ENCODE measurements around the gene FGF10.

The FGF10 gene

DNA sequence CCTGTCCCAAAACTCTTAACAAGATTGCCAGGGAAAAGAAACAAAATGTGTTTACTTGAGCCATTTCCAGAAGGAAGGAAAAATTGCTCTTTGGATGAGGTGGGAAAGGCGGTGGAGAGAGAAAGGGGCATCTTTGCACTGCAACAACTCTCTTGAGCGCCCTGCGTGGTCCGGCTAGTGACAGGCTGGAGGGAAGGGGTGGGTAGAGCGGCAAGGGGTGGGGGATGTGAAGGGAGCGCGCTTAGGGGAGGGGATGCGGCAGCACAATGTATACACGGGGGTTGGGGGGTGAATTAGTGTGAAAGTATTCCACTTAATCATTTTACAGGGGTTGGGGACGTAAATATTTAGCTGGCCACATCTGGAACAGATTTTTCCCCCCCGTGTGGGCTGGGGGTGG is 1.3 kb downstream of the FGF10 start:
- peaks cover 5% of the 10 kb centered on the region for H3K27me3 ChIP-seq (replicated peaks; ENCODE audit: control insufficient read depth, insufficient read depth, low read length, poor library complexity, severe bottlenecking)
- no peak overlapping the region for H3K27ac ChIP-seq (ENCODE audit: insufficient read depth, low read length, poor library complexity, severe bottlenecking)
- no peaks in the 10 kb centered on the region for H3K4me1 ChIP-seq (ENCODE audit: control insufficient read depth, insufficient read depth, low read length, poor library complexity, severe bottlenecking)
- no peaks in the 10 kb centered on the region for H3K9me3 ChIP-seq (ENCODE audit: control insufficient read depth, low read length)
- H3K4me3 ChIP-seq (ENCODE audit: insufficient read depth, low read depth, low read length, poor library complexity, severe bottlenecking), result no peak overlapping the region
- DNase-seq, result no peak
- no peaks in the 10 kb centered on the region for H3K36me3 ChIP-seq (ENCODE audit: control insufficient read depth, insufficient read depth, low read length)

DNA sequence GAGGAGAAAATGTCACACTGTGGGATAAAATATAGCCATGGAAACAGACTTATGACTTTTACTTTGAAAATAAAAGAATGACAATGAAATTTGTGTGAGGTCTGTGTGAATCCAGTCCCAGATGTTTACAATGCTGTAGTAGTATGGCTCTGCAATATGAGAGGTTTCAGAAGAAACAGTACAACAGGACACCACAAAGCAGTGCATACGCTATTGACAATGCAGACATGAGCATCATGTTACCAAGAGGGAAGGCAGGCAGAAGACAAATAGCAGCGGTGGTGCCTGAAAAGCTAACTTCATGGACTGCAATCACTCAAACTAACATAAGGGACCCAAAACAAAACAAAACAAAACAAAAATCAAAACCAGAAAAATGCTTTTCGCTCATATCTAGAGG is 1.8 kb downstream of the FGF10 start:
- DNase-seq, result no peak
- Histone ChIP-seq H3K27me3 (replicated peaks; ENCODE audit: control insufficient read depth, insufficient read depth, low read length, poor library complexity, severe bottlenecking) (peaks cover 5% of the 10 kb centered on the region), H3K4me3 (ENCODE audit: insufficient read depth, low read depth, low read length, poor library complexity, severe bottlenecking) (no peak overlapping the region), H3K27ac (ENCODE audit: insufficient read depth, low read length, poor library complexity, severe bottlenecking) (no peak overlapping the region), H3K36me3 (ENCODE audit: control insufficient read depth, insufficient read depth, low read length) (no peaks in the 10 kb centered on the region), H3K9me3 (ENCODE audit: control insufficient read depth, low read length) (no peaks in the 10 kb centered on the region), H3K4me1 (ENCODE audit: control insufficient read depth, insufficient read depth, low read length, poor library complexity, severe bottlenecking) (no peaks in the 10 kb centered on the region)

GRCh38 chr5:44385291-44385900 is 3.8 kb downstream of the FGF10 start:
- H3K27me3 ChIP-seq (replicated peaks; ENCODE audit: control insufficient read depth, insufficient read depth, low read length, poor library complexity, severe bottlenecking), result peaks cover 5% of the 10 kb centered on the region
- H3K4me3 ChIP-seq (ENCODE audit: insufficient read depth, low read depth, low read length, poor library complexity, severe bottlenecking), result no peak overlapping the region
- no peaks in the 10 kb centered on the region for H3K4me1 ChIP-seq (ENCODE audit: control insufficient read depth, insufficient read depth, low read length, poor library complexity, severe bottlenecking)
- H3K9me3 ChIP-seq (ENCODE audit: control insufficient read depth, low read length), result no peaks in the 10 kb centered on the region
- no peaks in the 10 kb centered on the region for H3K36me3 ChIP-seq (ENCODE audit: control insufficient read depth, insufficient read depth, low read length)
- no peak overlapping the region for H3K27ac ChIP-seq (ENCODE audit: insufficient read depth, low read length, poor library complexity, severe bottlenecking)
- DNase-seq, result no peak

- Histone ChIP-seq H3K4me1 (ENCODE audit: control insufficient read depth, insufficient read depth, low read length, poor library complexity, severe bottlenecking) (no peaks in the 10 kb centered on the region), H3K36me3 (ENCODE audit: control insufficient read depth, insufficient read depth, low read length) (no peaks in the 10 kb centered on the region), H3K27me3 (replicated peaks; ENCODE audit: control insufficient read depth, insufficient read depth, low read length, poor library complexity, severe bottlenecking) (peaks cover 5% of the 10 kb centered on the region), H3K9me3 (ENCODE audit: control insufficient read depth, low read length) (no peaks in the 10 kb centered on the region), H3K4me3 (ENCODE audit: insufficient read depth, low read depth, low read length, poor library complexity, severe bottlenecking) (no peak overlapping the region), H3K27ac (ENCODE audit: insufficient read depth, low read length, poor library complexity, severe bottlenecking) (no peak overlapping the region)
- DNase-seq, result no peak
Measured at GRCh38 chr5:44384816-44385215, 4.4 kb downstream of the FGF10 start.

DNA sequence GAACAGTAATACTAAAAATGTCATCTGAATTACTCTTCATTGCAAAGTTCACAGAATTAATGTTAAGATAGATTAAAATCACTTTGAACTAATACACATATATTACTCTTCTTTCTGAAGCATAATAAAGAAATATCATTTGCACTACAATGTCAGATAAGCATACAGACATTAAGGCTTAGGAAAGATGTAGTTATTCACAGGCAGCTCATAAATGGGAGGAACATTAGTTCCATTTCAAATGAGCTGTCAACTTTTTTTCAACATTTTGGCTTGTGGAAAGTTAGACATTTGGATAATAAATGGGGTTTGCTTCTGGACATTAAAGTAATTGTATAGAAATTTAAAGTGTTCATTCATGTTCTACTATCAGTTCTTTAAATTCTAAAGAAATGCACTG is 6.3 kb downstream of the FGF10 start:
- H3K27me3 ChIP-seq (replicated peaks; ENCODE audit: control insufficient read depth, insufficient read depth, low read length, poor library complexity, severe bottlenecking), result peaks cover 5% of the 10 kb centered on the region
- no peaks in the 10 kb centered on the region for H3K36me3 ChIP-seq (ENCODE audit: control insufficient read depth, insufficient read depth, low read length)
- no peaks in the 10 kb centered on the region for H3K4me1 ChIP-seq (ENCODE audit: control insufficient read depth, insufficient read depth, low read length, poor library complexity, severe bottlenecking)
- DNase-seq, result no peak
- no peaks in the 10 kb centered on the region for H3K9me3 ChIP-seq (ENCODE audit: control insufficient read depth, low read length)
- H3K27ac ChIP-seq (ENCODE audit: insufficient read depth, low read length, poor library complexity, severe bottlenecking), result no peak overlapping the region
- no peak overlapping the region for H3K4me3 ChIP-seq (ENCODE audit: insufficient read depth, low read depth, low read length, poor library complexity, severe bottlenecking)

GRCh38 chr5:44377057-44377456 is 12.2 kb downstream of the FGF10 start:
- H3K27ac ChIP-seq (ENCODE audit: insufficient read depth, low read length, poor library complexity, severe bottlenecking), result no peak overlapping the region
- no peak overlapping the region for H3K4me3 ChIP-seq (ENCODE audit: insufficient read depth, low read depth, low read length, poor library complexity, severe bottlenecking)
- H3K4me1 ChIP-seq (ENCODE audit: control insufficient read depth, insufficient read depth, low read length, poor library complexity, severe bottlenecking), result no peaks in the 10 kb centered on the region
- DNase-seq, result no peak
- no peaks in the 10 kb centered on the region for H3K27me3 ChIP-seq (replicated peaks; ENCODE audit: control insufficient read depth, insufficient read depth, low read length, poor library complexity, severe bottlenecking)
- H3K9me3 ChIP-seq (ENCODE audit: control insufficient read depth, low read length), result no peaks in the 10 kb centered on the region
- H3K36me3 ChIP-seq (ENCODE audit: control insufficient read depth, insufficient read depth, low read length), result no peaks in the 10 kb centered on the region

- no peaks in the 10 kb centered on the region for H3K9me3 ChIP-seq (ENCODE audit: control insufficient read depth, low read length)
- no peak overlapping the region for H3K27ac ChIP-seq (ENCODE audit: insufficient read depth, low read length, poor library complexity, severe bottlenecking)
- no peaks in the 10 kb centered on the region for H3K27me3 ChIP-seq (replicated peaks; ENCODE audit: control insufficient read depth, insufficient read depth, low read length, poor library complexity, severe bottlenecking)
- H3K4me1 ChIP-seq (ENCODE audit: control insufficient read depth, insufficient read depth, low read length, poor library complexity, severe bottlenecking), result no peaks in the 10 kb centered on the region
- H3K4me3 ChIP-seq (ENCODE audit: insufficient read depth, low read depth, low read length, poor library complexity, severe bottlenecking), result no peak overlapping the region
- DNase-seq, result no peak
- no peaks in the 10 kb centered on the region for H3K36me3 ChIP-seq (ENCODE audit: control insufficient read depth, insufficient read depth, low read length)
Measured at GRCh38 chr5:44372028-44372427, 17.2 kb downstream of the FGF10 start.

DNA sequence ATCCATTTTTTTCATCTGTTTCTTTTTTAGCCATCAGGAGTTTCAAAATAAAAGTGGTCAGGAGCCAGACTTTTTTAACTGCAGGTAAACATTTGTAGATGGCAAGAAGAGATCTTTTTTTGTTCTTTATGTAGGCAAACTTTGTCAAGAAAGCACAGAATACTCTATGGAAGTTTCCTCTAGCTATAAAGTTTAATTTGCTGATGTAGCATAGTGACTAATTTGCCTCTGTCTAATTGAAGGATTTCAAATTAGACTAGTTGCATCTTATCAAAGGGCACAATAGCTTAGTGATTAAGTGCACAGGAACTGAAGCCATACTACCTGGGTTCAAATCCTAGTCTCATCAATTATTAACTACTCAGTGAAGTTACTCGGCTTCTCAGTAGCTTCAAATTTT is 22.0 kb downstream of the FGF10 start:
- Histone ChIP-seq H3K4me1 (ENCODE audit: control insufficient read depth, insufficient read depth, low read length, poor library complexity, severe bottlenecking) (no peaks in the 10 kb centered on the region), H3K27ac (ENCODE audit: insufficient read depth, low read length, poor library complexity, severe bottlenecking) (no peak overlapping the region), H3K9me3 (ENCODE audit: control insufficient read depth, low read length) (no peaks in the 10 kb centered on the region), H3K4me3 (ENCODE audit: insufficient read depth, low read depth, low read length, poor library complexity, severe bottlenecking) (no peak overlapping the region), H3K27me3 (replicated peaks; ENCODE audit: control insufficient read depth, insufficient read depth, low read length, poor library complexity, severe bottlenecking) (no peaks in the 10 kb centered on the region), H3K36me3 (ENCODE audit: control insufficient read depth, insufficient read depth, low read length) (no peaks in the 10 kb centered on the region)
- DNase-seq, result no peak

GRCh38 chr5:44365345-44365744 is 23.9 kb downstream of the FGF10 start:
- Histone ChIP-seq H3K36me3 (ENCODE audit: control insufficient read depth, insufficient read depth, low read length) (no peaks in the 10 kb centered on the region), H3K27me3 (replicated peaks; ENCODE audit: control insufficient read depth, insufficient read depth, low read length, poor library complexity, severe bottlenecking) (no peaks in the 10 kb centered on the region), H3K9me3 (ENCODE audit: control insufficient read depth, low read length) (no peaks in the 10 kb centered on the region), H3K27ac (ENCODE audit: insufficient read depth, low read length, poor library complexity, severe bottlenecking) (no peak overlapping the region), H3K4me1 (ENCODE audit: control insufficient read depth, insufficient read depth, low read length, poor library complexity, severe bottlenecking) (no peaks in the 10 kb centered on the region), H3K4me3 (ENCODE audit: insufficient read depth, low read depth, low read length, poor library complexity, severe bottlenecking) (no peak overlapping the region)
- no peak for DNase-seq

DNA sequence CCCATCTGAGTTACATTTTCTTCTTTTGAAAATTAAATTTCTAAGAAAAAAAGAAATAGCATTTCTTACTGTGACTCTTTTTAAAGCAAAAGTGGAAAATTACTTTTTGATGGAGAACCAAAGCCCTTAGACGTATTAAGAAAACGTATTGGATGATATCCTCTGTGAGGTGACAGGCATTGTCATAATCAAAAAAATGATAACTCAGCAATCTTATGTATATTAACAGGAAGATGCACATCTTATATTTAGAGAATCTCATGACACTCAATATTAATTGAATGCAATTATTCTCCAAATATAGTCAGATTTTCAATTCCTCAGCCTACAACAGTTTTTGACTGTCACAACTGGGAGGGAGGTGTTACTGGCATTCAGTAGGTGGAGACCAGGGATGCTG is 25.1 kb downstream of the FGF10 start:
- Histone ChIP-seq H3K36me3 (ENCODE audit: control insufficient read depth, insufficient read depth, low read length) (no peaks in the 10 kb centered on the region), H3K4me3 (ENCODE audit: insufficient read depth, low read depth, low read length, poor library complexity, severe bottlenecking) (no peak overlapping the region), H3K27me3 (replicated peaks; ENCODE audit: control insufficient read depth, insufficient read depth, low read length, poor library complexity, severe bottlenecking) (no peaks in the 10 kb centered on the region), H3K4me1 (ENCODE audit: control insufficient read depth, insufficient read depth, low read length, poor library complexity, severe bottlenecking) (no peaks in the 10 kb centered on the region), H3K27ac (ENCODE audit: insufficient read depth, low read length, poor library complexity, severe bottlenecking) (no peak overlapping the region), H3K9me3 (ENCODE audit: control insufficient read depth, low read length) (no peaks in the 10 kb centered on the region)
- no peak for DNase-seq

All from effector memory CD4-positive, alpha-beta T cell (primary cell).